Choroid plexus epithelial cell (primary cell): ENCODE measurements around the gene EXOC8.
A peak's percentile ranks its signal among the peaks of the same experiment; 100 is the strongest.

ENCODE experiments used
- DNase-seq: peaks from one replicate; pipeline ENCODE4 v3.0.0-alpha.2; 2010; ENCODE audit warnings: low read depth
- H3K4me3 ChIP-seq: 2 replicates; pipeline ENCODE4 v1.5.1; 2011; ENCODE audit warnings: low read depth, mild to moderate bottlenecking, control low read depth, low read length, moderate library complexity
- CTCF ChIP-seq: conservative IDR thresholded peaks from 2 replicates; pipeline ENCODE4 v1.5.1; 2011; ENCODE audit warnings: low read depth, mild to moderate bottlenecking, control low read depth, inconsistent platforms, low read length, moderate library complexity

EXOC8 gene

GRCh38 chr1:231338270-231339128, 847 bp upstream of the EXOC8 start, which contains the start of gene SPRTN:
SPRTN (plus strand) TSS chr1:231338293; CDS start chr1:231338384, 91 bp downstream.
- peak within 1 kb of the TSS; percentile 79 for H3K4me3 ChIP-seq
- TF ChIP-seq CTCF, result no peak
- DNase-seq, result peak; percentile 33

- TF ChIP-seq CTCF, result no peak
- H3K4me3 ChIP-seq, result peak overlapping the region; percentile 79
- DNase-seq, result peak; percentile 36
Observed at GRCh38 chr1:231337043-231337471, 595 bp downstream of the EXOC8 start.

GRCh38 chr1:231335663-231336602, 1.7 kb downstream of the EXOC8 start:
- TF ChIP-seq CTCF, result no peak
- no peak for DNase-seq
- peak overlapping the region; percentile 79 for H3K4me3 ChIP-seq

GRCh38 chr1:231334952-231335351, 2.7 kb downstream of the EXOC8 start:
- no peak for DNase-seq
- peak overlapping the region; percentile 37 for H3K4me3 ChIP-seq
- no peak for TF ChIP-seq CTCF

GRCh38 chr1:231334079-231334666, 3.5 kb downstream of the EXOC8 start:
- H3K4me3 ChIP-seq, result peak overlapping the region; percentile 36
- no peak for TF ChIP-seq CTCF
- DNase-seq, result no peak

GRCh38 chr1:231332761-231333160, 4.9 kb downstream of the EXOC8 start:
- TF ChIP-seq CTCF, result no peak
- DNase-seq, result no peak
- no peak overlapping the region for H3K4me3 ChIP-seq
